Thymus (tissue), 11 donors: ENCODE results near the gene AURKB. TPM values are rescaled to one million over a fixed set of nuclear protein-coding genes. Genes with fewer than 3 reads are reported as not detected.
A peak's percentile ranks its signal among the peaks of the same experiment; 100 is the strongest.

Experiments
- DNase-seq, 9 donors: peaks; one replicate each; pipeline ENCODE4 v3.0.0-alpha.2; 2013; ENCODE audit warnings: low spot score in 9 of 9, low read depth in 6 of 9, missing footprints in 1 of 9
- H3K27ac ChIP-seq, 2 donors: one replicate each; pipeline ENCODE4 v1.5.1; 2013; ENCODE audit warnings: control low read depth in 1 of 2, low read depth in 1 of 2, low read length in 1 of 2, mild to moderate bottlenecking in 1 of 2, moderate library complexity in 1 of 2
- H3K27me3 ChIP-seq, 2 donors: one replicate each; pipeline ENCODE4 v1.5.1; 2013; ENCODE audit warnings: low read length in 1 of 2; ENCODE audit not compliant: control insufficient read depth in 2 of 2, insufficient read depth in 1 of 2
- H3K36me3 ChIP-seq, 2 donors: one replicate each; pipeline ENCODE4 v1.5.1; 2013; ENCODE audit warnings: low read length in 1 of 2, mild to moderate bottlenecking in 1 of 2, moderate library complexity in 1 of 2; ENCODE audit not compliant: control insufficient read depth in 2 of 2, insufficient read depth in 2 of 2
- H3K4me1 ChIP-seq, 2 donors: one replicate each; pipeline ENCODE4 v1.5.1; 2013; ENCODE audit warnings: low read length in 2 of 2; ENCODE audit not compliant: control insufficient read depth in 2 of 2, insufficient read depth in 2 of 2
- H3K4me3 ChIP-seq, 2 donors: one replicate each; pipeline ENCODE4 v1.5.1; 2013; ENCODE audit warnings: low read length in 2 of 2, control low read depth in 1 of 2, mild to moderate bottlenecking in 1 of 2
- H3K9me3 ChIP-seq, 2 donors: one replicate each; pipeline ENCODE4 v1.5.1; 2013; ENCODE audit warnings: low read length in 1 of 2, mild to moderate bottlenecking in 1 of 2; ENCODE audit not compliant: control insufficient read depth in 2 of 2, insufficient read depth in 1 of 2
- WGBS: extraction: QIAGEN DNeasy Blood & Tissue Kit; methylation state at CpG from one replicate; pipeline ENCODE4 v1.1.7; 2013; 5-methylcytosine and 5-hydroxymethylcytosine counted together
- polyA plus RNA-seq: library from polyadenylated mRNA; stranded (reverse); fragments of 200-250 nt; gene quantifications from one replicate; pipeline ENCODE4 v1.2.3, GENCODE V29; 2013
- total RNA-seq: library from RNA; stranded (reverse); fragments of 120-200 nt; gene quantifications from one replicate; pipeline ENCODE4 v1.2.4, GENCODE V29; 2013
- donor health status: healthy.

The AURKB gene
- total and polyA plus RNA-seq, 2 donors: 11.3 to 58.8 TPM

DNA sequence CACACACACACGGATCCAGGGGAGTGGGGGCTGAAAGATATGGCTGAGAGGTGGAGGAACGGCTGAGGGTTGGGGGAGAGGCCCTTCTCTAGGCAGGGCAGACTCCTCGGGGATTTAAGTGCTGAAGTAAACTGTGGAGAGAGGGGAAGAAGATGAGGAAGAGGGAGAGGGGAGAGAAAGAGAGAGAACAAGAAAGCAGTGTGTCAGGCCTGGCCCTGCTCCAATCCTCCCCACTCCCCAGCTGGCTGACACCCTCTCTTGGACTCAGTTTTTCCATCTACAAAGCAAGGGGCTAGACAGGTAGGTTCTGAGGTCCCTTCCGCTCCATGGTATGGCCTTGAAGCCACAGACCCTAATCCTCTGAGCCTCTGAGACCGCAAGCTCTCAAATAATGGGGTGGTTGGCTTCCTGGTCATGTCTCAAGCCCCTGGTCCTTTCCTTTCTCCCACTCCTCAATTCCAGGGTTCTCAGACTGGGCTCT, 49.6 kb downstream of the AURKB start:
- Histone ChIP-seq H3K36me3 (peaks cover 26 to 31% of the 10 kb centered on the region in 2 donors), H3K9me3 (peaks cover 0 to 6% of the 10 kb centered on the region in 2 donors), H3K27me3 (no peaks in the 10 kb centered on the region), H3K4me3 (no peak overlapping the region), H3K27ac (no peak overlapping the region), H3K4me1 (peaks cover 40 to 76% of the 10 kb centered on the region in 2 donors)
- no peak for DNase-seq
- 91% methylated on average over 5 of the region's 5 CpGs for WGBS

DNA sequence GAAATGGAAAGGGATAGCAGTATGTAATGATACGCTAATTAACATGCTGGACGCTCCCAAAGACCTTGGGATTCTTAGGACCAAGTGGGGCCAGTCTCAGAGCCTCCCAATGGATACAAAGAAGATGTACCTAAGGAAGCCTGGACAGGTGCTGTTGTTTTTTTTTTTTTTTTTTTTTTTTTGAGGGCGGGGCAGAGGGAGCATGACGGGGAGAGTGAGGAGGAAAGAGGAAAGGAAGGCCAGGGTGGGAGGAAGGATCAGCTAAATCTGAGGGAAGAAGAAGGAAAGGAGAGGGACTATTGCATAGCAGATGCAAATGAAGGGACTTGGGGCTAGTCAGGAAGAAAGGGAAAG, 50.2 kb downstream of the AURKB start:
- no peak for DNase-seq
- peak overlapping the region in 1 of 2 donors; percentile 21 for H3K27ac ChIP-seq
- H3K36me3 ChIP-seq: peaks cover 26 to 31% of the 10 kb centered on the region in 2 donors
- no peaks in the 10 kb centered on the region for H3K27me3 ChIP-seq
- peaks cover 0 to 6% of the 10 kb centered on the region in 2 donors for H3K9me3 ChIP-seq
- H3K4me1 ChIP-seq: peaks cover 46 to 81% of the 10 kb centered on the region in 2 donors
- 91% methylated on average over 4 of the region's 4 CpGs for WGBS
- H3K4me3 ChIP-seq: no peak overlapping the region

DNA sequence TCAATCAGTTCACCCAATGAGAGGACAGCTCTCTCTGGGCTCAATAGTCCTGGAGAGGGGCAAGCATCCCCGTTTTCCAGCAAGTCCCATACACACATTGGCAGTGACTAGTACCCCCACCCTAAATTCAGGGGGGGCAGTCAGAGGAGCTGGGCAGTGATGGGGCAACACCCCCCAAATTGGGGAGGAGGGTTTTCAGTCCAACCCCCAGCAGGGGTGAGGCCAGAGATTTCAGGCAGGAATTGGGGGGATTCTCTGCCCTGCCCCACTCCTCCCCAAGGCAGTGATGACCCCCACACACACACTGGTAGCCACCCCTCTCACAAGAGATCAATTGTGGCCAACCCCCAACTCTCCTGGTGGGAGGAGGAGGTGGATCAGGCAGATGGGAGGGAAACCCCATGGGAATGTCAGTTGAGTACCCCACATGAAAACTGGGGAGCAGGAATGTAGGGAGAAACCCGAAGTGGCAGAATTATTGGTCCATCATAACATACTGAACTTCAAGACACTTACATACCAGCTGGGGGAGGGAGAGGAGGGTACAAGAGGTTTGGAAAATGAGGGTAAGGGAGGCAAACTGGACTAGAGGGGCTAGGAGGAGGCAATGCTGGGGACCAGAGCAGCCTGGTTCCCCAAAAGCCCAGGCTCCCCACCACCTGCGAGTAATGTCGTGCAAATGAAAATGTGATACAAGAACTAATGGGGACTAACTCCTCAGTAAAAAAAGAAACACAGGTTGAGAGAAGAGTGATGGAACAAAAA, 50.7 kb downstream of the AURKB start:
- H3K4me3 ChIP-seq: no peak overlapping the region
- H3K27ac ChIP-seq: peak overlapping the region in 1 of 2 donors; percentile 55
- no peaks in the 10 kb centered on the region for H3K27me3 ChIP-seq
- H3K4me1 ChIP-seq: peaks cover 50 to 81% of the 10 kb centered on the region in 2 donors
- 95% methylated on average over 4 of the region's 4 CpGs for WGBS
- H3K36me3 ChIP-seq: peaks cover 26 to 31% of the 10 kb centered on the region in 2 donors
- no peak for DNase-seq
- H3K9me3 ChIP-seq: peaks cover 0 to 6% of the 10 kb centered on the region in 2 donors

DNA sequence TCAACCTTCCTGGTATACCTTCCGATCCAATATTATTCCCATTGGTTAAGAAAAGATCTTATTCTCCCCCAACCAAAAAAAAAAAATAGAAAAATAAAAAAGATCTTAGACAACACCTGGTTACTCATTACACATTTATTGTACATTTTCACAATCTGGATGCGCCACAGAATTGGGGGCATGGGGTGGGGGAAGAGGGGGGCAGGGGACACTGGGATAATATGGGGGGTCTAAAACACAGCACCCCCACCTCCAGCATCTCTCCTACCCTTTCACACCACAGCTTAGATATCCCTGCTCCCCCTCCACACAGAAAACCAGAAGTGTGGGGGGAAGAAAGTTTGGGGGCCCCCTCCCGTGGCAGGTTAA, 51.4 kb downstream of the AURKB start:
- peaks cover 0 to 3% of the 10 kb centered on the region in 2 donors for H3K9me3 ChIP-seq
- peaks cover 26 to 31% of the 10 kb centered on the region in 2 donors for H3K36me3 ChIP-seq
- H3K27ac ChIP-seq: peak overlapping the region; percentile 34 to 87
- no peak overlapping the region for H3K4me3 ChIP-seq
- H3K27me3 ChIP-seq: no peaks in the 10 kb centered on the region
- 73% methylated on average over 3 of the region's 3 CpGs for WGBS
- DNase-seq: no peak
- H3K4me1 ChIP-seq: peaks cover 50 to 81% of the 10 kb centered on the region in 2 donors

DNA sequence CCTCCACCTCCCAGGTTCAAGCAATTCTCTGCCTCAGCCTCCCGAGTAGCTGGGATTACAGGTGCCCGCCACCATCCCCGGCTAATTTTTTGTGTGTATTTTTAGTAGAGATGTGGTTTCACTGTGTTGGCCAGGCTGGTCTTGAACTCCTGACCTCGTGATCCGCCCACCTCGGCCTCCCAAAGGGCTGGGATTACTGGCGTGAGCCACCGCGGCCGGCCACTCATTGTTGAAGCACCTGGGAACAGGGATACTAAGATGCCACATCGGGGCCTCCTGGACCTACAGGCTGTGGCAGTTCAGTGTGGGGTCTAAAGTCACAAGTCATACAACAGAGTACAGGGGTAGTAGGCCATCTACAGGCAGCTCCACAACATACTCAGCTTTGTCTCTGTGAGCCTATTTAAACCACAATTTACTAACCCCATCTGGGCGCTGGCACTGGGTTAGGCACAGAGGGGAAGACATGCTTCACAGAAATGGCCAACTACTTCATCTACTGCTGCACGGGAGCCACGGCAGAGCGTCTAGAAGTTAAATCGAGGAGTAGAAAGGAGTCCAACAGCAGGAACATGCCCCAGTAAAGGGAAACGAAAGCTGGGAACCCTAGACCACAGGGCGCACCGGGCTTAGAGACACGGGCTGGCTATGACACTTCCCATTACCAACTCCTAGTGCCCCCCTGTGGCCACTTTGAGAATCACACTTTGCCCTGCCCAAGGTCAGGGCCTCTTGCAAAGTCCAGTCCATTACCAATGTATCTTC, 51.9 kb downstream of the AURKB start:
- WGBS: 60% methylated on average over 20 of the region's 20 CpGs
- H3K27me3 ChIP-seq: no peaks in the 10 kb centered on the region
- peaks cover 0 to under 1% of the 10 kb centered on the region in 2 donors for H3K9me3 ChIP-seq
- no peak overlapping the region for H3K4me3 ChIP-seq
- peak overlapping the region; percentile 73 to 87 for H3K27ac ChIP-seq
- DNase-seq: peak in 5 of 9 donors; percentile 67 to 89 (median 81)
- H3K36me3 ChIP-seq: peaks cover 26 to 31% of the 10 kb centered on the region in 2 donors
- peaks cover 46 to 81% of the 10 kb centered on the region in 2 donors for H3K4me1 ChIP-seq

DNA sequence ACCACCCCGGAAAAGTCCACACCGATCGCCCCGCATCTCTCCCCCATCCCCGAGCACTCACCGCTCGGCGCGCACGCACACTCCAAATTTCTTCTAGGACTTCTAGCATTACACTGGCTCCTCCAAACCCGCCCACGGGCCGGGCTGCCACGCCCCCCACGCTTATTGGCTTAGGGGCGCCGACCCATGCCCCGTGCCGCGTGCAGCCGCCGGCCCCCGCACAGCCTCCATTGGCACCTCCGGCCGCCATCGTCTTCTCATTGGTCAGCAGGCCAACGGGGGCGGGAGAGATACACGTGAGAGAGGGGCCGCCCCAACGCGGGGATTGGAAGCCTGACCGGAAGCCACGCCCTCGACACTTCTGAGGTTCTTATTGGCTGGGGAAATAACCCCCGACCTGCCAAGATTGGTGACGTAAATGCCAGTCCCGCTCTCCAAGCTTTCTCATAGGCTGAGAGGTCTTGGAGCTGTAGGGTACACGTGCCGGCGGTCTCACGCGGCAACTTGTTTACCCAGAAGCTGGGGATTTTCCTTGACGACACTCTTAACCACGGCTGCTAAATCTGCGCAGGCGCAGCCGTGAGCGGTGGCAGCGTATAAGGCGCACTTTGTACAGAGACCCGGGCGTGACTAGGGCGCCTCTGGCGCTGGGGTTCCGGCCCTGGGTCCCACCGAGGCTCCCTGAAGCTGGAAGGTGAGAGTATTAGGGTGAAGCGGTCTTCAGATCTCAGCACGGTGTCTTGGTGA, 54.0 kb downstream of the AURKB start:
- Histone ChIP-seq H3K4me1 (peaks cover 40 to 89% of the 10 kb centered on the region in 2 donors), H3K9me3 (no peaks in the 10 kb centered on the region), H3K36me3 (peaks cover 22 to 27% of the 10 kb centered on the region in 2 donors), H3K27ac (peak overlapping the region; percentile 94 to 99), H3K4me3 (peak overlapping the region; percentile 53), H3K27me3 (no peaks in the 10 kb centered on the region)
- under 1% methylated on average over 59 of the region's 59 CpGs for WGBS
- DNase-seq: peak; percentile 97 to 100 (median 100)

DNA sequence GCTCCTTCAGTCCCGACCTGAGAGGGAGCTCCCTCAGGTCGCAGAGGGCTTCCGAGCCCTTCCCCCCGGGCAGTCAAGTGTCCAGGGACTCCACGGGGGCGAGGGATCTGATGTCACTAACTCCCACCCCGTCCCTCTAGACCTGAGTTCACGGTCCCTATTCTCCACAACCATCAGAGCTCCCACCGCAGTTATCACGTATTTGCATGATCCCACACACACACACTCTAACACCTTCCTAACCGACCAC, 54.5 kb downstream of the AURKB start:
- peaks cover 39 to 87% of the 10 kb centered on the region in 2 donors for H3K4me1 ChIP-seq
- peak overlapping the region; percentile 53 for H3K4me3 ChIP-seq
- peak overlapping the region; percentile 91 to 94 for H3K27ac ChIP-seq
- H3K36me3 ChIP-seq: peaks cover 17 to 22% of the 10 kb centered on the region in 2 donors
- DNase-seq: no peak
- no peaks in the 10 kb centered on the region for H3K27me3 ChIP-seq
- 6% methylated on average over 11 of the region's 11 CpGs for WGBS
- H3K9me3 ChIP-seq: no peaks in the 10 kb centered on the region

DNA sequence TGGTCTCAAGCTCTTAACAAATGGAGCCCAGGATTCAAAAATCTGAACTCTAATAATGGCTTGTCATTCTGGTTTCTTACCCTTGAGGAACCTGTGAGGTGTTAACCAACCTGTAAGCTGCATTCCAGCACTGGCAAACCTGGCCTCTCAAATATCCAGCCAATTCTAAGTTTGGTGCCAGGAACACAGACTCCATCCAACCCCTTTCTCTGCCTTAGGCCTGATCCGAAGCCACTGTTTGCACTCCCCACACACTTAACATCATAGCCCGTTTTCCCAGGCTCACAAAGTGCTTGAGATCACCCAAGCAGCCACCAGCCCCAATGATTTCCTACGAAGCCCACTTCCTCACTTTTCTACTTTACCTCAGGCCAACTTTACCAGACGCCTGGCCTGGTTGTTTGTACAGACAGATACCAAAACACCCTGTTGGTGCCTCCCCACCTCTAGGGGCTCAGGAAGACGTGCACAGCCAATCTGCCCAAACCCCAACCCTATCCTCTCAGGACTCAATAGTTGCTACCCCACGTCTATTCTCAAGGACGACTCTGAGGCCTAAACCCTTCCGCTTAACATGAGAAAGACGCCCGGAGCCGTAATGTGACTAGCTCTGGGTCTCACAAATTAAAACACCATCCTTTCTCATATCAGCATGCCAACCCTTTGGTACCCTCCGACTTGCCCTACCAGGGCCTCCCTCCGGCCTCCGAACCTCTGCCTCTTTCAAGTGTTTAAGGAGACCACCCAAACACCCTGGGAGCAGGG, 55.0 kb downstream of the AURKB start:
- H3K4me1 ChIP-seq: peaks cover 41 to 88% of the 10 kb centered on the region in 2 donors
- WGBS: 74% methylated on average over 14 of the region's 14 CpGs
- H3K36me3 ChIP-seq: peaks cover 13 to 21% of the 10 kb centered on the region in 2 donors
- no peaks in the 10 kb centered on the region for H3K27me3 ChIP-seq
- DNase-seq: peak in 1 of 9 donors; percentile 22
- H3K4me3 ChIP-seq: peak overlapping the region; percentile 53
- H3K9me3 ChIP-seq: peaks cover 0 to 3% of the 10 kb centered on the region in 2 donors
- H3K27ac ChIP-seq: peak overlapping the region; percentile 91 to 94
